Adipose tissue (tissue), 3 donors: ENCODE measurements around the gene CTBP1. TPM values are rescaled to one million over a fixed set of nuclear protein-coding genes. Genes with fewer than 3 reads are reported as not detected.

Experiments used
- H3K27ac ChIP-seq: one replicate; pipeline ENCODE4 v1.5.1; 2013; ENCODE audit warnings: low read depth, low read length
- WGBS, 3 donors: extraction: QIAGEN DNeasy Blood & Tissue Kit; methylation state at CpG; one replicate each; pipeline ENCODE4 v1.1.7; 2013; 5-methylcytosine and 5-hydroxymethylcytosine counted together
- polyA plus RNA-seq, 3 donors: library from polyadenylated mRNA; stranded (reverse); fragments of 200-250 nt; gene quantifications; one replicate each; pipeline ENCODE4 v1.2.3, GENCODE V29; 2013
- donor health status: healthy with polysubstance abuse.
- donor health status: Bipolar disorder and iron deficiency.
- donor health status: healthy.

CTBP1 gene
- polyA plus RNA-seq, 3 donors = 102 to 144 (median 109) TPM

- no peak overlapping the region for H3K27ac ChIP-seq
- WGBS, 3 donors = 61 to 87% (median 69%) methylated on average over 1 of the region's 1 CpG
Observed at GRCh38 chr4:1176398-1177273, 72.3 kb downstream of the CTBP1 start.

GRCh38 chr4:1175635-1176229 lies 73.2 kb downstream of the CTBP1 start:
- no peak overlapping the region for H3K27ac ChIP-seq
- 90 to 96% (median 95%) methylated on average over 7 of the region's 7 CpGs for WGBS, 3 donors

- 76 to 90% (median 88%) methylated on average over 19 to 20 of the region's 20 CpGs for WGBS, 3 donors
- H3K27ac ChIP-seq = no peak overlapping the region
Observed at GRCh38 chr4:1174941-1175634, 73.8 kb downstream of the CTBP1 start.

GRCh38 chr4:1172971-1173757 lies 75.8 kb downstream of the CTBP1 start:
- WGBS, 3 donors = 41 to 63% (median 49%) methylated on average over 19 to 20 of the region's 20 CpGs

GRCh38 chr4:1172228-1172851 lies 76.6 kb downstream of the CTBP1 start, which contains the start of gene SPON2:
TSS of gene SPON2 (minus strand) at chr4:1172583.
- WGBS, 3 donors = 6 to 39% (median 7%) methylated on average over 37 to 54 of the region's 54 CpGs
- H3K27ac ChIP-seq = no peak within 1 kb of the TSS

More at GRCh38 chr4:1172971-1173757, 75.8 kb downstream of the CTBP1 start:
- no peak overlapping the region for H3K27ac ChIP-seq

- WGBS, 3 donors = 3 to 23% (median 4%) methylated on average over 69 to 88 of the region's 88 CpGs
- no peak overlapping the region for H3K27ac ChIP-seq
Observed at GRCh38 chr4:1171311-1172227, 77.4 kb downstream of the CTBP1 start.

- 23 to 26% (median 24%) methylated on average over 34 to 42 of the region's 42 CpGs for WGBS, 3 donors
- H3K27ac ChIP-seq = no peak overlapping the region
Observed at GRCh38 chr4:1170976-1171310, 78.0 kb downstream of the CTBP1 start.

GRCh38 chr4:1170156-1170975 lies 78.6 kb downstream of the CTBP1 start:
- no peak overlapping the region for H3K27ac ChIP-seq
- 77 to 81% (median 78%) methylated on average over 34 to 37 of the region's 37 CpGs for WGBS, 3 donors

- H3K27ac ChIP-seq = no peak overlapping the region
- WGBS, 3 donors = 82 to 95% (median 87%) methylated on average over 13 of the region's 13 CpGs
Observed at GRCh38 chr4:1169691-1170096, 79.2 kb downstream of the CTBP1 start.

- 84 to 92% (median 92%) methylated on average over 17 of the region's 17 CpGs for WGBS, 3 donors
- H3K27ac ChIP-seq = no peak overlapping the region
Observed at GRCh38 chr4:1169171-1169671, 79.7 kb downstream of the CTBP1 start.

- WGBS, 3 donors = 77 to 92% (median 83%) methylated on average over 21 of the region's 21 CpGs
Observed at GRCh38 chr4:1168191-1169101, 80.5 kb downstream of the CTBP1 start.

GRCh38 chr4:1167244-1167949 lies 81.5 kb downstream of the CTBP1 start:
- WGBS, 3 donors = 3 to 31% (median 5%) methylated on average over 50 to 51 of the region's 51 CpGs
- no peak overlapping the region for H3K27ac ChIP-seq

More at GRCh38 chr4:1168191-1169101, 80.5 kb downstream of the CTBP1 start:
- no peak overlapping the region for H3K27ac ChIP-seq

- 54 to 71% (median 62%) methylated on average over 24 of the region's 24 CpGs for WGBS, 3 donors
- no peak overlapping the region for H3K27ac ChIP-seq
Observed at GRCh38 chr4:1166509-1167243, 82.3 kb downstream of the CTBP1 start.
